ENCODE results near the gene EML3. TPM values are rescaled to one million over a fixed set of nuclear protein-coding genes. Genes with fewer than 3 reads are reported as not detected.
"Not testable (repeated sequence)": the region's sequence is repeated elsewhere in the genome, so short reads cannot be mapped to it uniquely, and the experiment has no call there.

The EML3 gene
- total and polyA plus RNA-seq, 2 donors from 2014 or later, result 35.0 to 83.3 TPM

- intact Hi-C loops (cut with DNase I), result no loop called here
- Histone ChIP-seq H3K9me3 (ENCODE audit: control insufficient read depth in 2 of 3, insufficient read depth in 1 of 3, low read length in 3 of 3) (no peaks in the 10 kb centered on the region), H3K4me3 (ENCODE audit: low read length in 3 of 3) (peak overlapping the region; percentile 72 to 93 (median 73)), H3K27ac (ENCODE audit: low read depth in 2 of 2, low read length in 2 of 2) (peak overlapping the region; percentile 91 to 96), H3K36me3 (ENCODE audit: control insufficient read depth in 2 of 3, insufficient read depth in 3 of 3, low read length in 3 of 3) (peaks cover 3 to 40% (median 30%) of the 10 kb centered on the region in 3 donors), H3K9ac (ENCODE audit: low read length in 3 of 3) (peak overlapping the region; percentile 35 to 99 (median 90)), H3K27me3 (ENCODE audit: control insufficient read depth, insufficient read depth, low read length) (no peaks in the 10 kb centered on the region), H3K4me1 (ENCODE audit: control insufficient read depth in 2 of 3, insufficient read depth in 2 of 3, low read depth in 1 of 3, low read length in 3 of 3) (peaks cover 4 to 16% (median 16%) of the 10 kb centered on the region in 3 donors)
- TF ChIP-seq CTCF (IDR thresholded peaks at IDR 0.05; ENCODE audit: borderline replicate concordance, extremely low read depth, insufficient read depth), result no peak
- FAIRE-seq (no peak), DNase-seq (peak in 1 of 5 donors; percentile 22)
Observed at GRCh38 chr11:62592146-62592815, 20.3 kb downstream of the EML3 start.

GRCh38 chr11:62591448-62592145 is 21.0 kb downstream of the EML3 start, which contains the start of gene TUT1:
TUT1 (minus strand) TSS chr11:62591523; CDS start chr11:62591485, 38 bp downstream.
- H3K4me1 ChIP-seq (ENCODE audit: control insufficient read depth in 2 of 3, insufficient read depth in 2 of 3, low read depth in 1 of 3, low read length in 3 of 3), result peaks cover 4 to 16% (median 16%) of the 10 kb centered on the region in 3 donors
- H3K27ac ChIP-seq (ENCODE audit: low read depth in 2 of 2, low read length in 2 of 2), result peak within 1 kb of the TSS; percentile 91 to 96
- peak within 1 kb of the TSS; percentile 93 to 96 (median 95) for H3K4me3 ChIP-seq (ENCODE audit: low read length in 3 of 3)
- H3K9me3 ChIP-seq (ENCODE audit: control insufficient read depth in 2 of 3, insufficient read depth in 1 of 3, low read length in 3 of 3), result no peaks in the 10 kb centered on the region
- H3K9ac ChIP-seq (ENCODE audit: low read length in 3 of 3), result peak within 1 kb of the TSS; percentile 91 to 99 (median 95)
- H3K36me3 ChIP-seq (ENCODE audit: control insufficient read depth in 2 of 3, insufficient read depth in 3 of 3, low read length in 3 of 3), result peaks cover 3 to 36% (median 27%) of the 10 kb centered on the region in 3 donors
- intact Hi-C loops (cut with DNase I), result no loop called here
- FAIRE-seq (peak; percentile 98), DNase-seq (peak; percentile 98 to 100 (median 99))
- TF ChIP-seq CTCF (IDR thresholded peaks at IDR 0.05; ENCODE audit: borderline replicate concordance, extremely low read depth, insufficient read depth), result peak; percentile 5
- no peaks in the 10 kb centered on the region for H3K27me3 ChIP-seq (ENCODE audit: control insufficient read depth, insufficient read depth, low read length)

- no peaks in the 10 kb centered on the region for H3K9me3 ChIP-seq (ENCODE audit: control insufficient read depth in 2 of 3, insufficient read depth in 1 of 3, low read length in 3 of 3)
- no peak overlapping the region for H3K4me3 ChIP-seq (ENCODE audit: low read length in 3 of 3)
- TF ChIP-seq CTCF (IDR thresholded peaks at IDR 0.05; ENCODE audit: borderline replicate concordance, extremely low read depth, insufficient read depth), result no peak
- peaks cover 4 to 16% (median 16%) of the 10 kb centered on the region in 3 donors for H3K4me1 ChIP-seq (ENCODE audit: control insufficient read depth in 2 of 3, insufficient read depth in 2 of 3, low read depth in 1 of 3, low read length in 3 of 3)
- intact Hi-C loops (cut with DNase I), result no loop called here
- DNase-seq, result peak in 2 of 5 donors; percentile 29 to 55
- H3K36me3 ChIP-seq (ENCODE audit: control insufficient read depth in 2 of 3, insufficient read depth in 3 of 3, low read length in 3 of 3), result peaks cover 3 to 17% (median 10%) of the 10 kb centered on the region in 3 donors
- no peak overlapping the region for H3K9ac ChIP-seq (ENCODE audit: low read length in 3 of 3)
- H3K27ac ChIP-seq (ENCODE audit: low read depth in 2 of 2, low read length in 2 of 2), result no peak overlapping the region
- no peaks in the 10 kb centered on the region for H3K27me3 ChIP-seq (ENCODE audit: control insufficient read depth, insufficient read depth, low read length)
- FAIRE-seq, result no peak
Observed at GRCh38 chr11:62588966-62589637, 23.5 kb downstream of the EML3 start.

- Histone ChIP-seq H3K9ac (ENCODE audit: low read length in 3 of 3) (peak overlapping the region in 1 of 3 donors; percentile 19), H3K27ac (ENCODE audit: low read depth in 2 of 2, low read length in 2 of 2) (peak overlapping the region; percentile 43 to 44), H3K36me3 (ENCODE audit: control insufficient read depth in 2 of 3, insufficient read depth in 3 of 3, low read length in 3 of 3) (peaks cover 3 to 32% (median 8%) of the 10 kb centered on the region in 3 donors)
- H3K9me3 ChIP-seq (ENCODE audit: control insufficient read depth in 2 of 3, insufficient read depth in 1 of 3, low read length in 3 of 3); H3K27me3 ChIP-seq (ENCODE audit: control insufficient read depth, insufficient read depth, low read length); intact Hi-C loops (cut with DNase I); H3K4me3 ChIP-seq (ENCODE audit: low read length in 3 of 3); H3K4me1 ChIP-seq (ENCODE audit: control insufficient read depth in 2 of 3, insufficient read depth in 2 of 3, low read depth in 1 of 3, low read length in 3 of 3); FAIRE-seq: not testable (repeated sequence)
- peak in 1 of 5 donors; percentile 35 for DNase-seq
Observed at GRCh38 chr11:62585356-62585755, 27.2 kb downstream of the EML3 start.

- DNase-seq; H3K27ac ChIP-seq (ENCODE audit: low read depth in 2 of 2, low read length in 2 of 2); H3K27me3 ChIP-seq (ENCODE audit: control insufficient read depth, insufficient read depth, low read length); H3K4me3 ChIP-seq (ENCODE audit: low read length in 3 of 3); H3K9me3 ChIP-seq (ENCODE audit: control insufficient read depth in 2 of 3, insufficient read depth in 1 of 3, low read length in 3 of 3); H3K4me1 ChIP-seq (ENCODE audit: control insufficient read depth in 2 of 3, insufficient read depth in 2 of 3, low read depth in 1 of 3, low read length in 3 of 3); H3K9ac ChIP-seq (ENCODE audit: low read length in 3 of 3); FAIRE-seq; intact Hi-C loops (cut with DNase I): not testable (repeated sequence)
- H3K36me3 ChIP-seq (ENCODE audit: control insufficient read depth in 2 of 3, insufficient read depth in 3 of 3, low read length in 3 of 3), result peaks cover 4 to 33% (median 8%) of the 10 kb centered on the region in 3 donors
Observed at GRCh38 chr11:62581735-62582134, 30.8 kb downstream of the EML3 start.

All from kidney (tissue), 14 donors.